ENCODE results near the gene GPR82. TPM values are rescaled to one million over a fixed set of nuclear protein-coding genes. Genes with fewer than 3 reads are reported as not detected.

The GPR82 gene
- total and polyA plus RNA-seq, 2 donors (not counting 1 experiment from before 2014, with no cell fraction given): not detected

DNA sequence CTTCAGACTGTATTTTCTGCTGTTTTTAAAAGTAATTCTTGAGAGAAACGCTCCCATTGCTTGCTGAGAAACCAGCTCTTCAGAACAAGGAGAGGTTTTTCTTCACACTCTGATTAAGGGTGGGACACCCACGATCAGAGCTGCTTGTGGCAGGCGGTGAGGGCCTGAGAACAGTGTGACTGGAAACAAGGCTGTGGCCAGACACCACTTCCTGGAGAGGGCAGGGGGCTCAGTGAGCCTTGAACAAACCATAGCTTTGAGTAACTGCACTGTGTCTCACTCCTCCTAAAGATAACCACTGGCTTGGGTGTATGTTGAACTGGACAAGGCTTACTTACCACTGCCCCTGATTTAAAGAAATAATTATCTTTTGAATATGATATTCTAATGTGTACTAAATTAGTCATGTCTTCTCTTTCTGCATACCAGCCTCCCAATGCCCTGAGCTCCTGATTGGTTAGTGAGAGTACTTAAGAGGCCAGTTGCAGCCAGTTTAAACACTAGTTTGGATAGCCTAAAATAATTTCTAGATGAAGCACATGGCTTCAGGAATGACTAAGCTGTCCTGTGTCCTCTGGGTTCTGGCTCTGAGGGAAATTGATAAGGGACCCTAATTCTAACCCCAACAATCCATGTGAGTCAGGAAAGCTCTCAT lies 3.7 kb upstream of the GPR82 start:
- TF ChIP-seq EZH2 (IDR thresholded peaks at IDR 0.05; ENCODE audit: borderline replicate concordance, insufficient read depth, low read depth, low read length, poor library complexity, severe bottlenecking): no peak
- TF ChIP-seq, protein P1, sequence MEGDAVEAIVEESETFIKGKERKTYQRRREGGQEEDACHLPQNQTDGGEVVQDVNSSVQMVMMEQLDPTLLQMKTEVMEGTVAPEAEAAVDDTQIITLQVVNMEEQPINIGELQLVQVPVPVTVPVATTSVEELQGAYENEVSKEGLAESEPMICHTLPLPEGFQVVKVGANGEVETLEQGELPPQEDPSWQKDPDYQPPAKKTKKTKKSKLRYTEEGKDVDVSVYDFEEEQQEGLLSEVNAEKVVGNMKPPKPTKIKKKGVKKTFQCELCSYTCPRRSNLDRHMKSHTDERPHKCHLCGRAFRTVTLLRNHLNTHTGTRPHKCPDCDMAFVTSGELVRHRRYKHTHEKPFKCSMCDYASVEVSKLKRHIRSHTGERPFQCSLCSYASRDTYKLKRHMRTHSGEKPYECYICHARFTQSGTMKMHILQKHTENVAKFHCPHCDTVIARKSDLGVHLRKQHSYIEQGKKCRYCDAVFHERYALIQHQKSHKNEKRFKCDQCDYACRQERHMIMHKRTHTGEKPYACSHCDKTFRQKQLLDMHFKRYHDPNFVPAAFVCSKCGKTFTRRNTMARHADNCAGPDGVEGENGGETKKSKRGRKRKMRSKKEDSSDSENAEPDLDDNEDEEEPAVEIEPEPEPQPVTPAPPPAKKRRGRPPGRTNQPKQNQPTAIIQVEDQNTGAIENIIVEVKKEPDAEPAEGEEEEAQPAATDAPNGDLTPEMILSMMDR (IDR thresholded peaks at IDR 0.05): no peak
- peak overlapping the region; percentile 56 for H3K27ac Mint-ChIP-seq

DNA sequence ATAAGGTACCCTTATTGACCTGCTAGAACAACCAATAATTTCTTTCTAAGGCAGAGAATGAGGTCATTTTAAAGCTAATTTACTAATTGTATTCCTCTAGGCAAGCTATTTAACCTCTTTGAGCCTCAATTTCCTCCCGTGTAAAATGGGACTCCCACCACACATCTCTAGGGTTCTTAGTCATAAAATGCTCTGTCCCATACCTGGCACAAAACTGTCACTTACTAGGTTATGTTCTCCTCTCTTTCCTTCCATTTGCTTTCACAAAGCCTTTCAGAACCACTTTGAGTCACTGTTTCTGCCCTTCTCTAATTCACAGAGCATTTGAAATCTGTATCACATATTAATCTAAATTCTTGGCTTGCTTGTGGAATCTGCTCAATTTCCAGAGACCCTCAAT lies 2.4 kb upstream of the GPR82 start:
- intact Hi-C loops (cut with micrococcal nuclease): loop anchor here (2.0 kb wide), 1 partner anchor 15 kb away; no protein-coding TSS in a partner anchor
- ChIA-PET POLR2A (interaction anchor here (1.2 kb wide), 1 partner anchor 15 kb away, joined by 3 read pairs; no protein-coding TSS in a partner anchor), CTCF (no interaction called here)
- Mint-ChIP-seq H3K4me1 (peaks cover 62% of the 10 kb centered on the region), H3K4me3 (no peak overlapping the region), H3K27ac (no peak overlapping the region), H3K27me3 (no peaks in the 10 kb centered on the region), H3K9me3 (ENCODE audit: insufficient read depth) (no peaks in the 10 kb centered on the region)
- no peak overlapping the region for H3K9ac ChIP-seq (ENCODE audit: low read length)
- no CpG with 5 or more reads among the region's 1 CpG for WGBS (ENCODE audit: insufficient coverage)
- H3K36me3 ChIP-seq (replicated peaks in 1 of 2; ENCODE audit: control extremely low read depth in 1 of 2, control insufficient read depth in 1 of 2, extremely low read depth in 1 of 2, insufficient read depth in 2 of 2, low read length in 1 of 2): peaks cover 0 to 3% of the 10 kb centered on the region in 2 experiments
- TF ChIP-seq EZH2 (IDR thresholded peaks at IDR 0.05; ENCODE audit: borderline replicate concordance, insufficient read depth, low read depth, low read length, poor library complexity, severe bottlenecking): no peak
- TF ChIP-seq, protein P1 (IDR thresholded peaks at IDR 0.05): no peak
- no peaks in the 10 kb centered on the region for H3K27me3 ChIP-seq (replicated peaks in 1 of 4; ENCODE audit: control extremely low read depth in 1 of 4, control insufficient read depth in 3 of 4, insufficient read depth in 4 of 4, low read length in 3 of 4)
- DNase-seq: no peak
- H4K20me1 ChIP-seq (ENCODE audit: control insufficient read depth, insufficient read depth, low read length, poor library complexity, severe bottlenecking): no peaks in the 10 kb centered on the region
- ATAC-seq (ENCODE audit: low read depth): no peak
- no peak overlapping the region for H3K4me2 ChIP-seq (replicated peaks; ENCODE audit: low read depth, low read length, poor library complexity, severe bottlenecking)
- H3K4me1 ChIP-seq (ENCODE audit: control insufficient read depth in 2 of 2, insufficient read depth in 2 of 2, low read length in 2 of 2): peaks cover 55 to 72% of the 10 kb centered on the region in 2 donors
- H2AFZ ChIP-seq (ENCODE audit: insufficient read depth, low read depth, low read length, poor library complexity, severe bottlenecking): no peak overlapping the region
- peaks cover 0 to 22% (median 17%) of the 10 kb centered on the region in 3 donors for H3K9me3 ChIP-seq (ENCODE audit: control extremely low read depth in 1 of 3, control insufficient read depth in 2 of 3, insufficient read depth in 1 of 3, low read length in 2 of 3)
- H3K4me3 ChIP-seq (ENCODE audit: control extremely low read depth in 1 of 5, extremely low read depth in 1 of 5, insufficient read depth in 1 of 5, low read depth in 2 of 5, low read length in 4 of 5): no peak overlapping the region
- H3K27ac ChIP-seq (ENCODE audit: low read length in 2 of 2): no peak overlapping the region
- H3K79me2 ChIP-seq (ENCODE audit: control insufficient read depth, insufficient read depth, low read length): no peaks in the 10 kb centered on the region

More for the DNA sequence above, 3.7 kb upstream of the GPR82 start:
- POLR2A ChIA-PET: no interaction called here
- DNase-seq (peak; percentile 44), ATAC-seq (ENCODE audit: low read depth) (peak; percentile 85)
- WGBS (ENCODE audit: insufficient coverage): no CpG with 5 or more reads among the region's 3 CpGs
- Histone ChIP-seq H4K20me1 (ENCODE audit: control insufficient read depth, insufficient read depth, low read length, poor library complexity, severe bottlenecking) (no peaks in the 10 kb centered on the region), H3K9ac (ENCODE audit: low read length) (no peak overlapping the region), H2AFZ (ENCODE audit: insufficient read depth, low read depth, low read length, poor library complexity, severe bottlenecking) (no peak overlapping the region), H3K79me2 (ENCODE audit: control insufficient read depth, insufficient read depth, low read length) (no peaks in the 10 kb centered on the region), H3K36me3 (replicated peaks in 1 of 2; ENCODE audit: control extremely low read depth in 1 of 2, control insufficient read depth in 1 of 2, extremely low read depth in 1 of 2, insufficient read depth in 2 of 2, low read length in 1 of 2) (peaks cover 0 to 3% of the 10 kb centered on the region in 2 experiments), H3K4me1 (ENCODE audit: control insufficient read depth in 2 of 2, insufficient read depth in 2 of 2, low read length in 2 of 2) (peaks cover 58 to 80% of the 10 kb centered on the region in 2 donors), H3K27ac (ENCODE audit: low read length in 2 of 2) (no peak overlapping the region), H3K27me3 (replicated peaks in 1 of 4; ENCODE audit: control extremely low read depth in 1 of 4, control insufficient read depth in 3 of 4, insufficient read depth in 4 of 4, low read length in 3 of 4) (no peaks in the 10 kb centered on the region), H3K4me2 (replicated peaks; ENCODE audit: low read depth, low read length, poor library complexity, severe bottlenecking) (peak overlapping the region; percentile 37), H3K9me3 (ENCODE audit: control extremely low read depth in 1 of 3, control insufficient read depth in 2 of 3, insufficient read depth in 1 of 3, low read length in 2 of 3) (peaks cover 0 to 22% (median 17%) of the 10 kb centered on the region in 3 donors), H3K4me3 (ENCODE audit: control extremely low read depth in 1 of 5, extremely low read depth in 1 of 5, insufficient read depth in 1 of 5, low read depth in 2 of 5, low read length in 4 of 5) (no peak overlapping the region)
- Mint-ChIP-seq H3K9me3 (ENCODE audit: insufficient read depth) (no peaks in the 10 kb centered on the region), H3K4me3 (peak overlapping the region; percentile 4), H3K27me3 (no peaks in the 10 kb centered on the region), H3K4me1 (peaks cover 72% of the 10 kb centered on the region)
- intact Hi-C loops (cut with micrococcal nuclease): loop anchor here (2.0 kb wide), 1 partner anchor 13 kb away; no protein-coding TSS in a partner anchor
- CTCF ChIA-PET: interaction anchor here (0.6 to 1.1 kb wide), 3 partner anchors 11 to 32 kb away, joined by 3 to 5 read pairs (median 3); no protein-coding TSS in a partner anchor

Data from B cell (primary cell).